ENCODE measurements around the gene BAK1.

The BAK1 gene

DNA sequence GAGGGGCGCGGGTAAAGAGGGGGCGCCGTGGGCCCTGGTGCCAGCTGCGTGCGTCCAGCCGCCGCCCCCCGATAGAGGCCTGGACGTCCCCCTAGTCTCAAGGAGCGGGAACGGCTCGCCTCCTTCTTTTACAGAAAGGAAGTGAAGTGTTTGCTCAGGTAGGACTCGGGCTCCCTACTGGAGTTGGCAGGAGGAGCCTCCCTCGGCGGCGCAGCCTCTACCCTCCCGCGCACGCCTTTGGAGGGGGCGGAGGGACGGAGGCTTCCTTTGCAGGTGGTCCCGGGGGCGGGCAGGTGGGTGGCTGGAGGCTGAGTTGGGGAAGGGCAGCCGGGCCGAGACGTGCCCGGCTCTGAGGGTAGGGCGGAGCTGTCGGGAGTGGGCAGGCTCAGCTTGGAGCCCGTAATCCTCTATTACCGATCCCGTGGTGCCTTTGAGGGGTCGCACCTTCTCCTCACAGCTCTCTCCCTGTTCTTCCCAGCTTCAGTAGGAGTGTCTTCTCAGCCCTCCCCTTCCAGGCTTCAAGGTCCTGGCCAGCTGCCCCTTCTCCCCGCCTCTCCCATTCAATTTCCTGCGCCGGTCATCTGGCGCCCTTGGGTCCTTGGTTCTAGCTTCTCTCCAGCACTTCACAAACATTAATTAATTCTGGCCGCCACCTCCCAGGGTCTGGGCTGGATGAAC, 41.8 kb upstream of the BAK1 start:
- Histone ChIP-seq H3K9me3 (ENCODE audit: control insufficient read depth, insufficient read depth, low read length) (no peaks in the 10 kb centered on the region), H3K27me3 (ENCODE audit: control insufficient read depth, low read length) (no peaks in the 10 kb centered on the region), H3K4me1 (ENCODE audit: control insufficient read depth, low read length) (peaks cover 64% of the 10 kb centered on the region), H3K4me2 (ENCODE audit: low read length) (peak overlapping the region; percentile 81), H3K79me2 (ENCODE audit: control insufficient read depth, low read length) (peaks cover 56% of the 10 kb centered on the region), H3F3A (ENCODE audit: control insufficient read depth, insufficient read depth) (no peaks in the 10 kb centered on the region), H3K27ac (ENCODE audit: low read depth, low read length) (peak overlapping the region; percentile 90), H3K4me3 (ENCODE audit: low read length) (peak overlapping the region; percentile 91), H3K36me3 (ENCODE audit: control insufficient read depth, low read length) (peaks cover 55% of the 10 kb centered on the region), H4K20me1 (ENCODE audit: control insufficient read depth, insufficient read depth, low read depth, low read length) (peaks cover 24% of the 10 kb centered on the region), H3K9me2 (replicated peaks; ENCODE audit: control insufficient read depth, low read length) (no peaks in the 10 kb centered on the region)
- TF ChIP-seq, protein P1, sequence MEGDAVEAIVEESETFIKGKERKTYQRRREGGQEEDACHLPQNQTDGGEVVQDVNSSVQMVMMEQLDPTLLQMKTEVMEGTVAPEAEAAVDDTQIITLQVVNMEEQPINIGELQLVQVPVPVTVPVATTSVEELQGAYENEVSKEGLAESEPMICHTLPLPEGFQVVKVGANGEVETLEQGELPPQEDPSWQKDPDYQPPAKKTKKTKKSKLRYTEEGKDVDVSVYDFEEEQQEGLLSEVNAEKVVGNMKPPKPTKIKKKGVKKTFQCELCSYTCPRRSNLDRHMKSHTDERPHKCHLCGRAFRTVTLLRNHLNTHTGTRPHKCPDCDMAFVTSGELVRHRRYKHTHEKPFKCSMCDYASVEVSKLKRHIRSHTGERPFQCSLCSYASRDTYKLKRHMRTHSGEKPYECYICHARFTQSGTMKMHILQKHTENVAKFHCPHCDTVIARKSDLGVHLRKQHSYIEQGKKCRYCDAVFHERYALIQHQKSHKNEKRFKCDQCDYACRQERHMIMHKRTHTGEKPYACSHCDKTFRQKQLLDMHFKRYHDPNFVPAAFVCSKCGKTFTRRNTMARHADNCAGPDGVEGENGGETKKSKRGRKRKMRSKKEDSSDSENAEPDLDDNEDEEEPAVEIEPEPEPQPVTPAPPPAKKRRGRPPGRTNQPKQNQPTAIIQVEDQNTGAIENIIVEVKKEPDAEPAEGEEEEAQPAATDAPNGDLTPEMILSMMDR (IDR thresholded peaks at IDR 0.05; ENCODE audit: low read depth, low read length, poor library complexity, severe bottlenecking): no peak
- TF ChIP-seq EZH2phosphoT487 (IDR thresholded peaks at IDR 0.05; ENCODE audit: borderline replicate concordance, low read length): no peak

DNA sequence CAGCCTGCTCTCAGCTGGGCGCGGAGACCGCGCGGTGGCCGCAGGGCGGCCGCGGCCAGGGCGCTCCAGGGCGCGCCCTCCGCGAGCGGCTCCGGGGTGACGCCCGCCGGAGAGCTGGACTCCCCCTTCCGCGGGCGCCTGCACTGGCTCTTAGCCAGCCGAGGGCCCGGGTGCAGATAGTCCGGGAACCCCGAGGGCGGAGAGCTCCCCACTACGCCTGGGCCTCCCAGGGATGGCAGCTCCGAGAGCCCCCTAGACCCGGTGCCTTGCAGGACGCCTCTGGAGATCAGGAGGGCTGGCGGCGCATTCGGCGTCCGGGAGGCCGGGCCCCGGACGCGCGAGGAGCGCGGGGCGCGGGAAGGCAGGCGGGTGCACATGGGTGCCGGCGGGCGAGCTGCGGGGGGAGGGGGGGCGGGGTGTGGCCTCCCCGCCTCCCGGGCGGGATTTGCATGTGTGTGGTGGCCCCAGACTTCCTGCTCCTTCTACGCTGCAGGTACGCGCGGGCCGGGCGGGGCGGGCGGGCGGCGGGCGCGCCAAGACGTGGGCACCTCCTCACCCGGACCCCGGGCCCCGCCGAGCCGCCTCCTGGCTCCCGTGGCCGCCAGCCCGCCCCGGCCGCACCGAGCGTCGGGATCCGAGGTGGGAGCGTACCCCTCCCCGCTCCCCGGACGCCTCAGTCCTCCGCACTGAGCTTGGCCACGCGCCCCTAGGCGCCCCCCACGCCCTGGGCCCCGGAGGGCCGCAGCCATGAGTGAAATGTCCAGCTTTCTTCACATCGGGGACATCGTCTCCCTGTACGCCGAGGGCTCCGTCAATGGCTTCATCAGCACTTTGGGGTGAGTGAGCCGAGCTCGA, 41.0 kb upstream of the BAK1 start, which contains the start of gene ITPR3:
TSS of gene ITPR3 (plus strand) at position 467 of the 855 bp plus-strand sequence. CDS start at position 748, 281 bp downstream.
- no peak for TF ChIP-seq EZH2phosphoT487 (IDR thresholded peaks at IDR 0.05; ENCODE audit: borderline replicate concordance, low read length)
- TF ChIP-seq, protein P1 (IDR thresholded peaks at IDR 0.05; ENCODE audit: low read depth, low read length, poor library complexity, severe bottlenecking): no peak
- peaks cover 47% of the 10 kb centered on the region for H3K36me3 ChIP-seq (ENCODE audit: control insufficient read depth, low read length)
- no peaks in the 10 kb centered on the region for H3K9me3 ChIP-seq (ENCODE audit: control insufficient read depth, insufficient read depth, low read length)
- no peaks in the 10 kb centered on the region for H3K27me3 ChIP-seq (ENCODE audit: control insufficient read depth, low read length)
- H3K9me2 ChIP-seq (replicated peaks; ENCODE audit: control insufficient read depth, low read length): no peaks in the 10 kb centered on the region
- H3K4me2 ChIP-seq (ENCODE audit: low read length): peak within 1 kb of the TSS; percentile 89
- peak within 1 kb of the TSS; percentile 90 for H3K27ac ChIP-seq (ENCODE audit: low read depth, low read length)
- no peaks in the 10 kb centered on the region for H3F3A ChIP-seq (ENCODE audit: control insufficient read depth, insufficient read depth)
- H3K4me3 ChIP-seq (ENCODE audit: low read length): peak within 1 kb of the TSS; percentile 91
- peaks cover 57% of the 10 kb centered on the region for H3K4me1 ChIP-seq (ENCODE audit: control insufficient read depth, low read length)
- peaks cover 24% of the 10 kb centered on the region for H4K20me1 ChIP-seq (ENCODE audit: control insufficient read depth, insufficient read depth, low read depth, low read length)
- H3K79me2 ChIP-seq (ENCODE audit: control insufficient read depth, low read length): peaks cover 49% of the 10 kb centered on the region

DNA sequence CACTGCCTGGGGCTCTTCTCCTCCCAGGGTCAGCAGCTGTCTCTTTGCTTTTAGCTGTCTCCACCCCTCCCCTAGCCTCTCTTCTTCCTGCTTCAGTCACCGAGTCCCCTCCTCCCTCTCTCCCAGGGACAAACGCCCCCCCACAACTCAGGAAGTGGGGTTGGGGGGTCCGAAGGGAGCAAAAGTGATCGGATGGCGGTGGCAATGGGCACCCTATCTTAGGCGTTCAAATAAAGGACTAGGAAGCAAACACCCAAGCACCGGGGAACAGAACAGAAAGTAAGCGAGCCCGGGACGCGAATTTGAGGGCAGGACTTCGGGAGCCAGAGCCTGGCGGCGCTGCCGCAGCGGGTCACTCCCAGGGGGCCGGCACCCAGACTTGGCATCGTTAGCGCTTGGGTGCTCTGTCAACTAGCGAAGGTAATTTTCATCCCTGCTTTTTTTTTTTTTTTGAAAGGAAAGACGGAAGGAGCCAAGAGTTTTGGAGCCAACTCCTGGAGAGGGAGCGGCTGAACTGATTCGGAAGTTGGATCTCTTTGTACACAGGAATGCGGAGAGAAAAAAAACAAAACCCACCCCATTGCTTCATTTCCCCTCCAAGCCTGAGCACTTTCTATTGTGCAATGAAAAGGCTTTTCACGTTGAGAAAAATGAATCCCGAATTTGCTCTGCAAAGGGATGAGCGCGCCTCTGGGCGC, 40.2 kb upstream of the BAK1 start:
- TF ChIP-seq, protein P1 (IDR thresholded peaks at IDR 0.05; ENCODE audit: low read depth, low read length, poor library complexity, severe bottlenecking): no peak
- no peak for TF ChIP-seq EZH2phosphoT487 (IDR thresholded peaks at IDR 0.05; ENCODE audit: borderline replicate concordance, low read length)
- peak overlapping the region; percentile 75 for H3K27ac ChIP-seq (ENCODE audit: low read depth, low read length)
- H4K20me1 ChIP-seq (ENCODE audit: control insufficient read depth, insufficient read depth, low read depth, low read length): peaks cover 24% of the 10 kb centered on the region
- H3K4me2 ChIP-seq (ENCODE audit: low read length): peak overlapping the region; percentile 89
- H3K9me2 ChIP-seq (replicated peaks; ENCODE audit: control insufficient read depth, low read length): no peaks in the 10 kb centered on the region
- H3F3A ChIP-seq (ENCODE audit: control insufficient read depth, insufficient read depth): no peaks in the 10 kb centered on the region
- no peaks in the 10 kb centered on the region for H3K9me3 ChIP-seq (ENCODE audit: control insufficient read depth, insufficient read depth, low read length)
- H3K36me3 ChIP-seq (ENCODE audit: control insufficient read depth, low read length): peaks cover 40% of the 10 kb centered on the region
- H3K4me1 ChIP-seq (ENCODE audit: control insufficient read depth, low read length): peaks cover 49% of the 10 kb centered on the region
- peak overlapping the region; percentile 91 for H3K4me3 ChIP-seq (ENCODE audit: low read length)
- H3K79me2 ChIP-seq (ENCODE audit: control insufficient read depth, low read length): peaks cover 41% of the 10 kb centered on the region
- no peaks in the 10 kb centered on the region for H3K27me3 ChIP-seq (ENCODE audit: control insufficient read depth, low read length)
